Stimulated activated CD8-positive, alpha-beta memory T cell treated with anti-CD3 and anti-CD28 coated beads, Interleukin-4, amount 100 ng/mL, for 1 hour (primary cell): Measurements from ENCODE around the gene ZC3H7B.
A peak's percentile ranks its signal among the peaks of the same experiment; 100 is the strongest.
"Not testable (repeated sequence)": the region's sequence is repeated elsewhere in the genome, so short reads cannot be mapped to it uniquely, and the experiment has no call there.

ENCODE experiments used
- DNase-seq, 2 donors: peaks; one replicate each; pipeline ENCODE4 v3.0.0-alpha.2; 2020; ENCODE audit warnings: low read depth in 2 of 2, low spot score in 1 of 2

Gene ZC3H7B, protein sequence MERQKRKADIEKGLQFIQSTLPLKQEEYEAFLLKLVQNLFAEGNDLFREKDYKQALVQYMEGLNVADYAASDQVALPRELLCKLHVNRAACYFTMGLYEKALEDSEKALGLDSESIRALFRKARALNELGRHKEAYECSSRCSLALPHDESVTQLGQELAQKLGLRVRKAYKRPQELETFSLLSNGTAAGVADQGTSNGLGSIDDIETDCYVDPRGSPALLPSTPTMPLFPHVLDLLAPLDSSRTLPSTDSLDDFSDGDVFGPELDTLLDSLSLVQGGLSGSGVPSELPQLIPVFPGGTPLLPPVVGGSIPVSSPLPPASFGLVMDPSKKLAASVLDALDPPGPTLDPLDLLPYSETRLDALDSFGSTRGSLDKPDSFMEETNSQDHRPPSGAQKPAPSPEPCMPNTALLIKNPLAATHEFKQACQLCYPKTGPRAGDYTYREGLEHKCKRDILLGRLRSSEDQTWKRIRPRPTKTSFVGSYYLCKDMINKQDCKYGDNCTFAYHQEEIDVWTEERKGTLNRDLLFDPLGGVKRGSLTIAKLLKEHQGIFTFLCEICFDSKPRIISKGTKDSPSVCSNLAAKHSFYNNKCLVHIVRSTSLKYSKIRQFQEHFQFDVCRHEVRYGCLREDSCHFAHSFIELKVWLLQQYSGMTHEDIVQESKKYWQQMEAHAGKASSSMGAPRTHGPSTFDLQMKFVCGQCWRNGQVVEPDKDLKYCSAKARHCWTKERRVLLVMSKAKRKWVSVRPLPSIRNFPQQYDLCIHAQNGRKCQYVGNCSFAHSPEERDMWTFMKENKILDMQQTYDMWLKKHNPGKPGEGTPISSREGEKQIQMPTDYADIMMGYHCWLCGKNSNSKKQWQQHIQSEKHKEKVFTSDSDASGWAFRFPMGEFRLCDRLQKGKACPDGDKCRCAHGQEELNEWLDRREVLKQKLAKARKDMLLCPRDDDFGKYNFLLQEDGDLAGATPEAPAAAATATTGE

DNA sequence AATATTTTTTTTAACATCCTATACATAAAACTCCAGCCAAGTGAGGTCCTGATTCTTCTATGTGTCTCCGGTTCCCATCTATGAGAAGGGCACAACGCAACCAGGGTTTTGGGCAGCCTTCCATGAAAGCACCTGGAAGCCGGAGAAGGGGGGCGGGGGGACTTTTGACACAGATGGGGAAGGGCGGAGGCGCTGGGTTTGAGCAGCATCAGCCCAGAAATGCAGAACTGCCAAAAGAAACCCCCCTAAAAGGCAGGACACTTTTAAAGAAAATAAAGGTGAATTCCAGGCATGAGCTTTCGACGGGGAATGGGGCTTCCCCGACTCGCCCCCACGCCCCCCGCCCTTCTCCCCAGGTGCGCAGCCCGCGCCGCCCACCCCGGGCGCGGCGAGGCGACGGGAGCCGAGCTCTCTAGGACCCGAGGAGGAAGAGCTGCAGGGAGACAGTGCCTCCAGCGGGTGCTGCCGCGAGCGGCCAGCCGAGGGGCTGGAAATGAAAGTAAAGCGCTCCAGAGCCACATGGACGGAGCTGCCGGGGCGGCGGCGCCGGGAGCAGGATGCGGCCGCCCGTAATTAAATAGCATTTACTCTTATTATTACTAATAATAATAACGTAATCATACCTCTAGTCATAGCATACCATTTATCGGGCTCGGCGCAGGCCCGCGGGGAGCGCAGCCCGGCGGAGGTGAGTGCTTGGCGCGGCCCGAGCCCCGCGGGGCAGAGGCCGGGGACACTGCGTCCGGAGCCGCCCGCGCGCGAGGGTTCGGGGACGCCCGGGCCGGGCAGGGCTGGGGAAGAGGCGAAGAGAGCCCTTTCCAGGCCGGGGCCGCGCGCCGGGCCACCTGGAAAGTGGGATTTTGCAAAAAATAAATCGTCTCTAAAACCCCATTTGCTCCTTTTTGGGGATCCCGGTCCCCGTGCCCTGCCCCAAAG lies at the start of gene ZC3H7B:
ZC3H7B (plus strand) TSS at position 441 of the 936 bp plus-strand sequence. CDS start 19,136 bp downstream, outside the sequence.
- DNase-seq, result peak; percentile 47 to 68

DNA sequence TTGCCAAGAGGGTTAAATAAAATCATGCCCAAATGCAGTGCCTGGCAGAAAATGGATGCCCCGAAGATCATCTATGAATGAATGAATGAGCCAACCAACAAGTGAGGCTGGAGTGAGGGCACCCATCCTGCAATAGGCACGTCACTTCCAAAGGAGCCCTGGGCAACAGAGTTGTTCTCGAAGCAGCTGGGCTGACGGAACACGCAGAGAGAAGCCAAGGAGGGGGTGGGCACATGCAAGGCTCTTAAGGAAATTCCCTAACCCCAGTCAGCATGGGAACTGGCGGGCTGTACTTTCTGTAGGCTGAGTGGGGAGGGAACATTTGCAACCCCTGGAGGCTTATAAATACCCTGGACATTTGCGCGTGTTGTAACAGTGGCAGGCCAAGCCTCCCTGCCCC lies 49.0 kb upstream of the ZC3H7B start:
- no peak for DNase-seq

DNA sequence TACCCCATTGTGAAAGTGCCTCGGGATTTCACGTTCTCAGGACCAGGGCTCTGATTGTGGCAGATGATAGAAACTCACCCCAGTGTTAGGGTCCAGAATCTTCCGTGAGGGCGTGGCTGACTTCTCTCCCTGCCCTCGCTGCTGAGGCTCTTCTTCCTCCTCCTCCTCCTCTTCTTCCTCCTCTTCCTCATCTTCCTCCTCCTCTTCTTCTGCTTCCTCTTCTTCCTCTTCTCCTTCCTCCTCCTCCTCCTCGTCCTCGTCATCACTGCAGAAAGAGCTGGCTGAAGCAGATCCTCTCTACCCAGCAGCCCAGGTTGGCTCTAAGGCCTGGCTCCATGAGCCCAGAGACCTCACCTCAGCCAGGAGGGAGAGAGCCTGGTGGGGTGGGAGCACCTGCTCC lies 47.1 kb upstream of the ZC3H7B start:
- no peak for DNase-seq

DNA sequence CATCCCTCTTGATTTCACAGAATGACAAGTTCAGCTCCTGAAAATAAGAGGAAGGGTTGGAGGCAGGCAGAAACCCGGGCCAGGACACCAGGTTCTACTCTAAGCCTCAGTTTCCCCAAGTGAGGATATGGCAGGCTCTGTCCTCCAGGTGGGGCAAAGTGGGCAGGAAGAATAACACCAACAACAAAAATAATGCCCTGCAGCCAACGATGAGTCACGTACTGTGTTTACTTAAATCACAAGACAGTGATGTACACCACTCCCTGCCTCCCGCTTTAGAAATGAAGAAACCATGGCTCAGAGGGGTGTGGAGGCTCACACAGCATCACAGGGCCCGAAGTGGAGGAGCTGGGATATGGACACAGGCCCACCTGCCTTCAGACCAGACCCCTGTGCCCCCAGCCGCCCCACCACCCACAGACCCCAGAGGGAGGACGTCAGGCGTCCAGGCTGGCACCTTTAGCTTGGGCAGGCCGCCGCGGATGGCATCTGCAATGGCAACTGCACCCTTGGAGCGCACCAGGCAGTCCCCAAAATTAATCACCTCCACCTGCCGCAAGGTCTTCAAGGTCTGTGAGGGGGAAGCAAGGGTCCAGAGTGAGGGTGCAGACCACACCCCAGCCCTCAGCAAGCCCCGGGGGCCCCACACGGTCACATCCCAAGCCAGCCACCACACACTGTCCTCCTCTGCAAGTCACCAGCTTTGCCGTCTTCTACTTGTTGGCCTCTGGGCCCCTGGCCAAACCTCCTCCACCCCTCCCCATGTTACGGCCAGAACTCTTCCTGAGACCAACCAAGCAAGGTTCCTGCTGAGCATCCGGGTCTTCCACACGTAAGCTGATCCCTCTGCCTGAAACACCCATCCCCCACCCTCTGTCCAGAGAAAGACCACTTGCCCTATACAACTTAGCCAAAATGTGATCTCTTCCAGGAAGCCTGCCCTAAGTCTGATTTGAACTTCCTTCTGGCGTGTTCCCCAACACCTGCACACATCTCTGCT lies 44.8 kb upstream of the ZC3H7B start:
- DNase-seq, result no peak

DNA sequence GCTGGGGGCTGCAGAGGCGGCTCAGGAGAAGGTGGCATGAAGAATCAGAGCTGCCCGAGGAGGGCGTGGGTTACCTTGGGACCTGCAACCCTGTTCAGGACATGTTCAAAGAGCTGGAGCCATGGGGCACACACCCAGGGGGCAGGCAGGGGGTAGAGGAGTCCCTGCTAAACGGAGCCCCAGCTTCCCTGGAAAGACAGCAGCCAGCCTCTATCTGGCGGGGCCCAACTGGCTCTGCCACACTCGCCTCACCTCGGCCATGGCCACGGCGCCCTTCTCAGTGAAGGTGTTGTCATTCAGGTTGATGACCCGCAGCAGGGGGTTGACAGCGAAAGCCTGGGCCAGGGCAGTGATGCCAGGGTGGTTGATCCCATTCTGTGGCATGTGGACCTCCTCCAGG lies 43.6 kb upstream of the ZC3H7B start:
- DNase-seq, result no peak

DNA sequence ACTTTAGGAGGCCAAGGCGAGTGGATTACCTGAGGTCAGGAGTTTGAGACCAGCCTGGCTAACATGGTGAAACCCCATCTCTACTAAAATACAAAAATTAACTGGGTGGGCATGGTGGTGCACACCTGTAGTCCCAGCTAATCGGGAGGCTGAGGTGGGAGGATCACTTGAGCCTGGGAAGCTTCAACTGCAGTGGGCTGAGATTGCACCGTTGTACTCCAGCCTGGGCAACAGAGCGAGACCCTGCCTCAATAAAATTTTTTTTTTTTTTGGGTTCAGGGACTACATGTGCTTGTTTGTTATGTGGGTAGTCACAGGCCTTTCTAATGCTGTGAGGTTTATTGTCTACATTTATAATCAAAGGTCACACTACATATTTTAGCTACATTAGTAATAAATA lies 41.6 kb upstream of the ZC3H7B start:
- not testable (repeated sequence) for DNase-seq

DNA sequence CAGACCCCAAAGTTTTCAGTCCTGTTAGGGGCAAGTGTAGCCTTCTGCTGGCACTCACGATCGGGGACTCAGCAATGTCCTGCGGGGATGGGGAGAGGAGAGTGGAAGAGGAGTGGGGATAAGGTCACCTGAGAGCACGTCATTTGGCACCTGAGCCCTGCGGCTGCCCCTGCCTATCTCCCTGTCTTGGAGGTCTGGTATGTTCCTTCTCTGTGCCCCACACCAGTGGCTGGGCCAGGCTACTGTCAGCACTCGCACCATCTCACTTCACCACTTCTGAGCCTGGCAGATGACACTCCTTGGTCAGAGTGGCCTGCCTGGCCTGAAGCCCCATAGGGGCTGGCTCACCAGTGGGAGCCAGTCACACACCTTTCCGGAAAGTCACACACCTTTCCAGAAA lies 40.5 kb upstream of the ZC3H7B start:
- DNase-seq, result no peak

DNA sequence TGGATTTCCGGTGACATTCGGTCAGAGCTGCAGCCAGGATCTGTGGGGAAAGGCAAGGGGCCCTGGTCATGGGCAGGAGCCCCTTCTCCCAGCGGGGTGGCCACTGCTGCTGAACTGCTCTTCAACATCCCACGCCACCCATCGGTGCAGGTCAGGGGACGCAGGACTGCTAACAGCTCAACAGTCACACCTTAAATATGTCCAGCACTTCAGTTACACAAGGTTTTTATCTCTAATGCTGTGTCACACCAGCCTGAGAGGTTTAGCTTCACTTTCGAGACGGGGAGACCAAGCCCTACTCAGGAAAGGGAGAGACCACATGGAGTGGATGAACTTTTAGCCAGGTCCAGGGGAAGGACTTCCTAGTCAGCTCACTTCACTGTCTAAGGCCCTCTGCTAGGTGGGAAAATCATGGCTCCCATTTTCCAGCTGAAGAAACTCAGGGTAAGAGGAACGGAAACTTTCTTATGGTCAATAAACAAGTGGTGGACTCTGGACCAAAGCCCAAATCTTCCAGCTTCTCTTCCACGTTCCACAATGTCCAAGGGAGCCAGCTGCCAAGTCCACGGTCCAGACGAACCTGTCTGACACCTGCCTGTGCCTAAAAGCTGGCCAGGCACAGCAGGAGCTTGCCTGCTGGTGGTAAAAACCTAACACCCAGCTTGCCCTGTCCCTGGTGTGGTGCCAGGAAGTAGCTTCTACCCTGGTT lies 39.6 kb upstream of the ZC3H7B start:
- no peak for DNase-seq

DNA sequence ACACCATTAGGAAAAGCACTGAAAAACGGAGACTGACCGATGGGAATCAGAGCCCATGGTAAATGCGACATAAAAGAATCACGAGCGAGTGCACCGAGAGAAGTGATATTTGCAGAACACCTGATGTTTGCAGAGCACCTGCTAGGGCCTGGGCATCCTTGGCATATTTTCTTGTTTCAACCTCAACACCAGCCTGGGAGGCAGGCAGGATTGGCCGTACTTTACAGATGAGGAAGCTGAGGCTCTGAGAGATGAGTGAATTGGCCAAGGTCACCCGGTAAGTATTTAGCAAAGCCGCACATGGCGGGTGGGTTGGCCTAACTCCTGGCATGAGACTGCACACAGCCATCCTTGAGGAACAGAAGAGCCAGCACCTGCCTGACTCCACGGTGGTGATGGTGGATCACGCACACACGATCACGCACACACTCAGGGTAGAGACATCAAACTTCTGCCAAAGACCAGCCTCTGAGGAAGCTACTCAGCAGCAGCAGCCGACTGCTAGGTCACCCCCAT lies 39.0 kb upstream of the ZC3H7B start:
- DNase-seq, result no peak

DNA sequence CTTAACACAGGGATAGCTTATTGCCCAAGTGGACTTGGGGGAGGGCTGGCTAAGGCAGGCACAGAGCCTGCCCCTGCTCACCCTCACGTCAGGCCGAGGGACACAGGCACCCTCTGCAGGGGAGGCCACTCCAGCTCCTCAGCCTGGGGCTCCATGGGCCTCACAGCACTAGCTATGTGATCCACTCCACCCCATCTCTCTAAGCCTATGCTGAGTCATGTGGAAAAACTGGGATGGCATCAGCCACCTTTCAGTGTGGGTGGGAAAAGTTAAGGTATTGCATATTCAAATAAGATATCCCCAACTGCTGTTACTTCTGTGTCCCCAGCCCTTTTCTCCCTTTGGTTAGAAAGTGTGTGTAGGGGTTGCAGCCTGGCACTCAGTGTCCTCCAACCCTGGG lies 37.6 kb upstream of the ZC3H7B start:
- DNase-seq, result no peak

DNA sequence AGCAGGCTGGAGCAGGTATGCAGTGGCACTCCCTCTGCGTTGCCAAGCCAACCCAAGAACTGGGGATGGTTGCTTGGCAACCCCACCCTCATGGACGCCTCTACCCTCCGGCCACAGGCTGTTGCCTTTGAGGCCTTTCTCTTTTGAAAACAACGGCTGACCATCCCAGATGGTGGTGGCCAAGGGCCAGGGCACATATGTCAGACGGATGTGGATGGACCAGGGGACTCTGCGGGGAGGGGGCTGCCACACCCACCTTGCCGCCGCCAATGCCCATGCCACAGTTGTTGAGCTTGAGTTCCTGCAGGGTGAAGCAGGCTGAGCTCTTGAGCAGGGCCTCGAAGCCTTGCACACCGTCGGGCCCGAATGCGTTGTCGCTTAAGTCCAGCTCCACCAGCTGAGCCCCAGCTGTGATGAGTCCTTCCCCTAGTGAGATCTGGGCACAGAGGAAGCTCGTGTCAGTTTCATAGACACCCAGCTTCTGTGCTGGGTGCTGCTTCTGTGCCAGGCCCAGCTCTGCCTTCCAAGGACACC lies 36.9 kb upstream of the ZC3H7B start:
- DNase-seq, result no peak

DNA sequence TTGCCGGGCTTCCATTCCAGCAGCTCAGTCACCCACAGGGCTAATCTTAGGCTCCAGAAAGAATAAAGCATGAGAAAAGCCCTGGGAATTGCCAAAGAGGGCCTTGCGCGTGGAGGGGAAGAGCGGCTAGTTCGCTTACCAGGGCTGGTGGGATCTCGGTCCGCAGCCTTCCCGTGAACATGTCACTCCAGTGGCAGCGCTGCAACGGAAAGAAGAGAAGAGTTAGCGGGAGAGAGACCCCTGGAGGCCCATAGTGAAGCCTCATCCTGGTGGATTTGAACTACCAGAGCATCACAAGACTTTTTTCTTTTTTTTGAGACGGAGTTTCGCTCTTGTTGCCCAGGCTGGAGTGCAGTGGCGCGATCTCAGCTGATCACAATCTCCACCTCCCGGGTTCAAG lies 33.4 kb upstream of the ZC3H7B start:
- DNase-seq, result no peak

DNA sequence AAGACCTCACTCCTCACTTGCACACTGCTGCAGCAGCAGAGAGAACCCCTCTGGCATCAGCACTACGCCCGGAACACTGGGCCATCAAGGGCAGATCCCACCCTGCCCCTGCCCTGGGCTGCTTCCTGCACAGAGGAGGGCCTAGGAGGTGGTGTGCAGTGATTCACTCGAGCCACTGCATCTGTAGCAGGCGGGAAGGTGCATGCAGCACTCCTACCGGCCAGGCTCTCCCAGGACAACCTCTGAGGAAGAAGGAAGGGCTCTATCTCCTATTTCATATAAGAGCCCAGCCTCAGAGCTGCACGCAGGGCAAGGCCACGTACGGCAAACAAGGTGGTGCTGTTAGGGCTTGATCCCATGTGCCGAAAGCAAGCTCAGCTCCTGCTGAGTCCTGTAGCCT lies 29.5 kb upstream of the ZC3H7B start:
- no peak for DNase-seq

DNA sequence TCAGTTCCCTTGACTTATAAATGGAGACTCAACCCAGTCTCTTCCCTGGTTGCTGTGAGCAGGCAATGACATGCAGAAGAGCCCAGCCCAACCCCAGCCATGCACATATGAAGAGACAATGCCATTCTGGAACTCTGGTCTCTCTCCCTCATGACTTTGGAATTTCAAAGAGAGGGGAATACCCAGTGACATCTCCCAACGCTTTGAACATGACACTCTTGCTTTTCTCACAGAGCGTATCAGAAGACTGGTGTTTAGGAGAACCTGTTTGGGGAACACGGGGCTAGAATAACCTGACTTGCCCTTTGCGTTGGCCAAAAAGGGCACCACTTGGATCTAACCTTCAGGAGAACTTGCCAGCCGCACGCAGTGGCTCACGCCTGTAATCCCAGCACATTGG lies 28.2 kb upstream of the ZC3H7B start:
- DNase-seq, result no peak

DNA sequence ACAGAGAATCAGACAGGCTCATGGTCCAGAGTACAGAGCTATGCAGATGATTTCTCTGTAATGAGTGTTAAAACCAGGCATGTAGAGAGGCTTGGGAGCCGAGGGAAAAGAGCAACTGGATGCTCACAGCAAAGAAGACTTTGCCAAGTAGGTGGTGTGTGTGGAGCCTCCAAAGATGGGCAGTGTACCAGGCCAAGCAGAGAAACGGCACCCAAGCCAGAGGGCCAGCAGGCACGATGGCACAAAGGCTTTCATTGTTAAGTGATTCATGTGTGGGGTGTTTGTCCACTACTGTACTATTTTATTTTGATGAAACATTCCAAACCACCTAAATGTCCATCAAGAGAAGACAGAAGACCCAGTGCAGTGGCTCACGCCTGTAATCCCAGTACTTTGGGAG lies 26.5 kb upstream of the ZC3H7B start:
- DNase-seq, result no peak

DNA sequence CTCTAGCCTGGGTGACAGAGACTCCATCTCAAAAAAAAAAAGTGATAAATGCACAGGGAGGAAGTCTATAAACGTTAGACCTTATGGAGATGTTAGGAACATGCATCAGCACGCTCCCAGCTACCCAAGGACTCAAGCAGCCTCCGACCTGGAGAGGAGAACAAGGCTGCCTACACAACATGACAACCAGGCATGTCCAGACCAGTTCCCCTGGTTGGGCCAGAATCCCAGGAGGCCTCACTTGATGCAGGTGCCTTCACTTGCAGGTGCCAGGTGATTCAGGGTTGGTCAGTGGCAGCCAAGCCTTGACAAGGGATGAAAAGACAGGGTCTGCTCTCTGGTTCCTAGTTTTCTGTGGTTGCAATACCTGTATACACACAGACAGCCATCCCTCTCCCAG lies 21.3 kb upstream of the ZC3H7B start:
- no peak for DNase-seq

DNA sequence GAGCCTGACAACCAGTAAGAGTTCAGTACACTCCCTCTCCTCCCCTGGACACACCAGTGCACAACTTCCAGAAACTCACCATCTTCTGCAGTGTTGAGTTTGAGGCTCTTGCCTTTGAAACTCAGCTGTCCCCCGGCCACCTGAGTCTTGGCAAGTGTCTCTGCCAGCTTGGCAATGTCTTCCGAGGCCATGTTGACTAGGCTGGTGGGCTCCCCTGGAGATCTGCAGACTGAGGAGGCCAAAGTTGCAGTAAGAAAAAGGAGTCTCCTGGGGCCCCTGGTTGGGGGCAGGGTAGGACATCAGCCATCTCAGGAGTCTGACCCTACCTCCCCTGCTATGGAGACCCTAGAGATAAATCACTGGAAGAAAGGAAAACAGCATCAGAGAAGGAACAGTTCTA lies 20.5 kb upstream of the ZC3H7B start:
- no peak for DNase-seq

DNA sequence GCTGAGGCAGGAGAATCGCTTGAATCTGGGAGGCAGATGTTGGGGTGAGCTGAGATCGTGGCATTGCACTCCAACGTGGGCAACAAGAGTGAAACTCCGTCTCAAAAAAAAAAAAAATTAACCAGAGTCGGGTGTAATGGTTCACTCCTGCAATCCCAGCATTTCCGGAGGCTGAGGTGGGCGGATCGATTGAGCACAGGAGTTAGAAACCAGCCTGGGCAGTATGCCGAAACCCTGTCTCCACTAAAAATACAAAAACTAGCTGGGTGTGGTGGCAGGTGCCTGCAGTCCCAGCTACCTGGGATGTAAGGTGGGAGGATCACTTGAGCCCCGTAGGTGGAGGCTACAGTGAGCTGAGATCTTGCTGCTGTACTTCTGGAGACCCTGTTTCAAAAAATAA lies 16.9 kb upstream of the ZC3H7B start:
- DNase-seq, result no peak

DNA sequence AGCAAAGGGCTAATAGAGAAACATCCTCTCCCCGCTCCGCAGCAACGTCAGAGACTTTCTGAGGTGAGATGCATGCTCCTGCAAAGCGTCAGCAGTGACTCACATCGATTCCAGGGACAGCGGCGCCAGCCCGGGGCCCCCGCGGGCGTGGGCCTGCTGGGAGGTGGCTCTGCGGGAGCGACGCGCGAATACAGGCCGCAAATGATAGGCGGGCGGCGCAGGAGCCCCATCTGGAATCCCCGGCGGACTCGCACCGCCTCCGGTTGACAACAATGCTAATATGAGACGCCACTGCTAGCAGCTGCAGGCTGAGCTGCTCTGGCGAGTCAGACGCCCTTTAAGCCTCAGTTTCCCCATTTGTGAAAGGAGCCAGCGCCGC lies 15.9 kb upstream of the ZC3H7B start:
- DNase-seq, result peak; percentile 39 to 55
